HepG2 (cell line): ENCODE data around the gene MAN1C1. TPM values are rescaled to one million over a fixed set of nuclear protein-coding genes. Genes with fewer than 3 reads are reported as not detected.

Experiments used
- AGO1 ChIP-seq: fragments of 200-400 bp; formaldehyde crosslinking; IDR thresholded peaks from 2 replicates; pipeline ENCODE4 v1.6.1; 2017; ENCODE audit warnings: mild to moderate bottlenecking, low read depth, low read length, moderate library complexity; ENCODE audit not compliant: poor library complexity, severe bottlenecking
- BCL3 ChIP-seq: sonication (generic); formaldehyde crosslinking; IDR thresholded peaks from 2 replicates; pipeline ENCODE4 v1.5.1; 2020; ENCODE audit warnings: mild to moderate bottlenecking, missing genetic modification reagents, moderate library complexity
- FOSL1 ChIP-seq: sonication (generic); formaldehyde crosslinking; IDR thresholded peaks from 2 replicates; pipeline ENCODE4 v1.9.0; 2021; ENCODE audit warnings: missing genetic modification reagents, borderline replicate concordance
- IRX3 ChIP-seq: sonication (generic); formaldehyde crosslinking; IDR thresholded peaks from 2 replicates; pipeline ENCODE4 v1.8.1; 2023; ENCODE audit warnings: mild to moderate bottlenecking, low read depth, missing genetic modification reagents, borderline replicate concordance
- MBNL3 ChIP-seq: fragments of 250-450 bp; sonication (Bioruptor Pico); conservative IDR thresholded peaks from 2 replicates; pipeline ENCODE4 v1.8.0; 2022; ENCODE audit warnings: mild to moderate bottlenecking, inconsistent platforms
- MIER2 ChIP-seq: IDR thresholded peaks from 2 replicates; pipeline ENCODE4 v1.6.1; 2016; ENCODE audit warnings: missing biosample characterization, missing genetic modification reagents
- MZF1 ChIP-seq: sonication (generic); formaldehyde crosslinking; IDR thresholded peaks from 2 replicates; pipeline ENCODE4 v1.8.1; 2023; ENCODE audit warnings: mild to moderate bottlenecking, missing genetic modification reagents, borderline replicate concordance
- NFRKB ChIP-seq: fragments of 450-650 bp; IDR thresholded peaks from 2 replicates; pipeline ENCODE4 v1.6.1; 2017
- NR2F6 ChIP-seq, 2 experiments: IDR thresholded peaks; 2 replicates each; pipeline ENCODE4 v1.6.1; 2016; ENCODE audit warnings: antibody characterized with exemption in 1 of 2, mild to moderate bottlenecking in 1 of 2
- PBX3 ChIP-seq: sonication (generic); formaldehyde crosslinking; IDR thresholded peaks from 2 replicates; pipeline ENCODE4 v1.8.1; 2023; ENCODE audit warnings: missing genetic modification reagents, inconsistent platforms, borderline replicate concordance
- POLR2G ChIP-seq: fragments of 200-400 bp; formaldehyde crosslinking; IDR thresholded peaks from 2 replicates; pipeline ENCODE4 v1.6.1; 2018; ENCODE audit warnings: mild to moderate bottlenecking, low read depth, low read length, moderate library complexity
- SIX1 ChIP-seq: sonication (generic); formaldehyde crosslinking; IDR thresholded peaks from 2 replicates; pipeline ENCODE4 v1.4.0; 2020; ENCODE audit warnings: missing genetic modification reagents, borderline replicate concordance
- SIX4 ChIP-seq: sonication (generic); formaldehyde crosslinking; IDR thresholded peaks from 2 replicates; pipeline ENCODE4 v1.4.0; 2020; ENCODE audit warnings: missing genetic modification reagents
- STAG1 ChIP-seq: sonication (generic); formaldehyde crosslinking; IDR thresholded peaks from 2 replicates; pipeline ENCODE4 v1.4.0; 2020; ENCODE audit warnings: missing genetic modification reagents
- ZFP1 ChIP-seq: IDR thresholded peaks from 2 replicates; pipeline ENCODE4 v1.6.1; 2016
- ZNF138 ChIP-seq: sonication (generic); formaldehyde crosslinking; IDR thresholded peaks from 2 replicates; pipeline ENCODE4 v1.5.0; 2020; ENCODE audit warnings: mild to moderate bottlenecking, low read depth, missing genetic modification reagents
- ZNF292 ChIP-seq: sonication (generic); formaldehyde crosslinking; IDR thresholded peaks from 2 replicates; pipeline ENCODE4 v1.8.1; 2022; ENCODE audit warnings: mild to moderate bottlenecking, low read depth, missing genetic modification reagents, borderline replicate concordance
- ZNF3 ChIP-seq: IDR thresholded peaks from 2 replicates; pipeline ENCODE4 v1.7.0; 2017; ENCODE audit warnings: inconsistent platforms
- ZNF33B ChIP-seq: sonication (generic); formaldehyde crosslinking; IDR thresholded peaks from 2 replicates; pipeline ENCODE4 v1.5.1; 2020; ENCODE audit warnings: mild to moderate bottlenecking, missing genetic modification reagents
- ZNF558 ChIP-seq: sonication (generic); formaldehyde crosslinking; IDR thresholded peaks from 2 replicates; pipeline ENCODE4 v1.9.0; 2022; ENCODE audit warnings: mild to moderate bottlenecking, missing genetic modification reagents, borderline replicate concordance
- ZNF747 ChIP-seq: sonication (generic); formaldehyde crosslinking; IDR thresholded peaks from 2 replicates; pipeline ENCODE4 v1.8.1; 2023; ENCODE audit warnings: missing genetic modification reagents, mild to moderate bottlenecking, borderline replicate concordance
- polyA plus RNA-seq, 8 experiments: library from polyadenylated mRNA; depleted of rRNA in 3 of 8; stranded (reverse) in 7 of 8; unstranded in 1 of 8; fragments of >200 nt; fragmentation: Illumina TruSeq in 4 of 8; extraction: Trizol in 4 of 8; gene quantifications; 2 replicates each; pipeline versions ENCODE4 v1.2.1 to v1.2.3, GENCODE V29; 2011 to 2016; ENCODE audit warnings: low read depth in 4 of 8, missing spikeins in 1 of 8, mixed read lengths in 1 of 8; ENCODE audit not compliant: insufficient read depth in 1 of 8
- total RNA-seq, 5 experiments: library from RNA; depleted of rRNA; stranded (reverse); fragments of >200 nt; fragmentation: Illumina TruSeq; extraction: Trizol; gene quantifications; 2 replicates each; pipeline ENCODE4 v1.2.3, GENCODE V29; 2016; ENCODE audit warnings: low read depth in 1 of 5
- TF ChIP-seq, protein P1 (sequence below): sonication (generic); formaldehyde crosslinking; IDR thresholded peaks from 2 replicates; pipeline ENCODE4 v1.4.0; 2020; ENCODE audit warnings: low read depth, mild to moderate bottlenecking, missing genetic modification reagents
- TF ChIP-seq, protein P2 (sequence below): conservative IDR thresholded peaks from 2 replicates; pipeline ENCODE4 v1.6.1; 2018; ENCODE audit warnings: missing genetic modification reagents
- TF ChIP-seq, protein P3 (sequence below): sonication (generic); formaldehyde crosslinking; IDR thresholded peaks from 2 replicates; pipeline ENCODE4 v1.5.0; 2020; ENCODE audit warnings: missing genetic modification reagents, mild to moderate bottlenecking, borderline replicate concordance

Gene MAN1C1
- total and polyA plus RNA-seq, 2 of the 13 experiments (the other 11 are each of a cell fraction or from before 2014, with no cell fraction given) = 0.18 to 0.49 TPM

GRCh38 chr1:25616095-25616986 is at the start of gene MAN1C1 (continued):
- TF ChIP-seq BCL3 (CRISPR knock-in tag) (no peak), STAG1 (CRISPR knock-in tag) (0 out of 2 replicates have a peak, but pooled peaks have one; percentile 14), AGO1 (no peak), SIX1 (no peak), FOSL1 (CRISPR knock-in tag) (no peak), ZFP1 (CRISPR knock-in tag) (no peak), ZNF3 (no peak), PBX3 (CRISPR knock-in tag) (no peak), MZF1 (CRISPR knock-in tag) (no peak), SIX4 (CRISPR knock-in tag) (no peak), ZNF747 (CRISPR knock-in tag) (no peak), POLR2G (no peak), MBNL3 (no peak), MIER2 (CRISPR knock-in tag) (no peak), IRX3 (CRISPR knock-in tag) (no peak), ZNF138 (CRISPR knock-in tag) (no peak), NFRKB (no peak), ZNF558 (CRISPR knock-in tag) (no peak), NR2F6 (IDR thresholded peaks at IDR 0.05) (no peak), NR2F6 (CRISPR knock-in tag; IDR thresholded peaks at IDR 0.05) (peak; percentile 44), ZNF33B (no peak), ZNF292 (CRISPR knock-in tag) (no peak)
- TF ChIP-seq, protein P1, sequence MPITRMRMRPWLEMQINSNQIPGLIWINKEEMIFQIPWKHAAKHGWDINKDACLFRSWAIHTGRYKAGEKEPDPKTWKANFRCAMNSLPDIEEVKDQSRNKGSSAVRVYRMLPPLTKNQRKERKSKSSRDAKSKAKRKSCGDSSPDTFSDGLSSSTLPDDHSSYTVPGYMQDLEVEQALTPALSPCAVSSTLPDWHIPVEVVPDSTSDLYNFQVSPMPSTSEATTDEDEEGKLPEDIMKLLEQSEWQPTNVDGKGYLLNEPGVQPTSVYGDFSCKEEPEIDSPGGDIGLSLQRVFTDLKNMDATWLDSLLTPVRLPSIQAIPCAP (CRISPR knock-in tag) = no peak
- TF ChIP-seq, protein P2, sequence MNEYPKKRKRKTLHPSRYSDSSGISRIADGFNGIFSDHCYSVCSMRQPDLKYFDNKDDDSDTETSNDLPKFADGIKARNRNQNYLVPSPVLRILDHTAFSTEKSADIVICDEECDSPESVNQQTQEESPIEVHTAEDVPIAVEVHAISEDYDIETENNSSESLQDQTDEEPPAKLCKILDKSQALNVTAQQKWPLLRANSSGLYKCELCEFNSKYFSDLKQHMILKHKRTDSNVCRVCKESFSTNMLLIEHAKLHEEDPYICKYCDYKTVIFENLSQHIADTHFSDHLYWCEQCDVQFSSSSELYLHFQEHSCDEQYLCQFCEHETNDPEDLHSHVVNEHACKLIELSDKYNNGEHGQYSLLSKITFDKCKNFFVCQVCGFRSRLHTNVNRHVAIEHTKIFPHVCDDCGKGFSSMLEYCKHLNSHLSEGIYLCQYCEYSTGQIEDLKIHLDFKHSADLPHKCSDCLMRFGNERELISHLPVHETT (CRISPR knock-in tag) = 0 out of 2 replicates have a peak, but pooled peaks have one; percentile 32
- TF ChIP-seq, protein P3, sequence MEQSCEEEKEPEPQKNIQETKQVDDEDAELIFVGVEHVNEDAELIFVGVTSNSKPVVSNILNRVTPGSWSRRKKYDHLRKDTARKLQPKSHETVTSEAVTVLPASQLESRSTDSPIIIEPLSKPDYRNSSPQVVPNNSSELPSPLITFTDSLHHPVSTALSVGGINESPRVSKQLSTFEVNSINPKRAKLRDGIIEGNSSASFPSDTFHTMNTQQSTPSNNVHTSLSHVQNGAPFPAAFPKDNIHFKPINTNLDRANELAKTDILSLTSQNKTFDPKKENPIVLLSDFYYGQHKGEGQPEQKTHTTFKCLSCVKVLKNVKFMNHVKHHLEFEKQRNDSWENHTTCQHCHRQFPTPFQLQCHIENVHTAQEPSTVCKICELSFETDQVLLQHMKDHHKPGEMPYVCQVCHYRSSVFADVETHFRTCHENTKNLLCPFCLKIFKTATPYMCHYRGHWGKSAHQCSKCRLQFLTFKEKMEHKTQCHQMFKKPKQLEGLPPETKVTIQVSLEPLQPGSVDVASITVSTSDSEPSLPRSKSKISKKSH (CRISPR knock-in tag) = no peak
